HG03103 (cell line): ENCODE measurements around the gene SPACDR.

Experiments
- ATAC-seq: cut with Tn5 transposase; IDR thresholded peaks from one replicate; pipeline ENCODE4 v1.9.1; 2021; ENCODE audit warnings: low read depth; ENCODE audit not compliant: unreplicated experiment

Gene SPACDR

GRCh38 chr7:100438172-100438571, 25.9 kb downstream of the SPACDR start:
- no peak for ATAC-seq

- ATAC-seq = no peak
These were observed 26.6 kb downstream of the SPACDR start for GRCh38 chr7:100437150-100438100.

- peak; percentile 31 for ATAC-seq
These were observed 28.4 kb downstream of the SPACDR start for GRCh38 chr7:100435401-100436304.

- no peak for ATAC-seq
These were observed 29.5 kb downstream of the SPACDR start for GRCh38 chr7:100434297-100435144.

GRCh38 chr7:100433592-100434296, 30.3 kb downstream of the SPACDR start:
- ATAC-seq = no peak

- ATAC-seq = no peak
These were observed 30.8 kb downstream of the SPACDR start for GRCh38 chr7:100433276-100433591.

GRCh38 chr7:100432621-100433275, 31.3 kb downstream of the SPACDR start:
- no peak for ATAC-seq

- no peak for ATAC-seq
These were observed 32.0 kb downstream of the SPACDR start for GRCh38 chr7:100432053-100432452.

GRCh38 chr7:100431286-100431735, 32.7 kb downstream of the SPACDR start:
- ATAC-seq = no peak

- ATAC-seq = no peak
These were observed 33.4 kb downstream of the SPACDR start for GRCh38 chr7:100430493-100431285.

GRCh38 chr7:100429637-100430492, 34.2 kb downstream of the SPACDR start, which contains the start of gene MEPCE:
TSS of gene MEPCE (plus strand) at chr7:100429831. CDS start at chr7:100430019, 188 bp downstream.
- ATAC-seq = peak; percentile 31

- ATAC-seq = peak; percentile 30
These were observed 35.0 kb downstream of the SPACDR start for GRCh38 chr7:100428967-100429636.

- ATAC-seq = peak; percentile 38
These were observed 35.7 kb downstream of the SPACDR start, which contains the start of gene ZCWPW1 for GRCh38 chr7:100428199-100428966. TSS of gene ZCWPW1 (minus strand) at chr7:100428703. CDS start at chr7:100420649, 8,054 bp downstream.

GRCh38 chr7:100427762-100428198, 36.3 kb downstream of the SPACDR start:
- ATAC-seq = no peak

- ATAC-seq = no peak
These were observed 37.5 kb downstream of the SPACDR start for GRCh38 chr7:100426516-100426915.

GRCh38 chr7:100425347-100425746, 38.7 kb downstream of the SPACDR start:
- ATAC-seq = no peak
